AG09319 (cell line): Measurements from ENCODE around the gene WDFY2.

ENCODE experiments used
- DNase-seq: peaks from one replicate; pipeline ENCODE4 v3.0.0-alpha.2; 2010; ENCODE audit warnings: low read depth; ENCODE audit errors: extremely low read depth
- CTCF ChIP-seq: IDR thresholded peaks from 2 replicates; pipeline ENCODE4 v1.5.1; 2011; ENCODE audit warnings: low read depth, mild to moderate bottlenecking, inconsistent platforms, low read length, moderate library complexity

WDFY2 gene

GRCh38 chr13:51763486-51763885 lies 179.2 kb downstream of the WDFY2 start:
- no peak for DNase-seq
- no peak for TF ChIP-seq CTCF

GRCh38 chr13:51764184-51765141 lies 180.2 kb downstream of the WDFY2 start:
- DNase-seq: peak; percentile 62

GRCh38 chr13:51765142-51765515 lies 180.9 kb downstream of the WDFY2 start:
- no peak for TF ChIP-seq CTCF
- DNase-seq: no peak

More at GRCh38 chr13:51764184-51765141, 180.2 kb downstream of the WDFY2 start:
- TF ChIP-seq CTCF: peak; percentile 10

GRCh38 chr13:51767100-51767499 lies 182.8 kb downstream of the WDFY2 start:
- DNase-seq: no peak
- no peak for TF ChIP-seq CTCF

- no peak for DNase-seq
- TF ChIP-seq CTCF: no peak
Observed at GRCh38 chr13:51768378-51768921, 184.2 kb downstream of the WDFY2 start.

GRCh38 chr13:51768976-51769375 lies 184.7 kb downstream of the WDFY2 start:
- no peak for TF ChIP-seq CTCF
- no peak for DNase-seq

- no peak for DNase-seq
- no peak for TF ChIP-seq CTCF
Observed at GRCh38 chr13:51769455-51770127, 185.3 kb downstream of the WDFY2 start.
